SKM-1 (cell line): ENCODE results near the gene ZFR2.
"Not testable (repeated sequence)": the region's sequence is repeated elsewhere in the genome, so short reads cannot be mapped to it uniquely, and the experiment has no call there.

Experiments used
- DNase-seq: peaks from one replicate; lab custom pipeline; 2025; ENCODE audit not compliant: unreplicated experiment; lab: John Stamatoyannopoulos, UW

The ZFR2 gene

DNA sequence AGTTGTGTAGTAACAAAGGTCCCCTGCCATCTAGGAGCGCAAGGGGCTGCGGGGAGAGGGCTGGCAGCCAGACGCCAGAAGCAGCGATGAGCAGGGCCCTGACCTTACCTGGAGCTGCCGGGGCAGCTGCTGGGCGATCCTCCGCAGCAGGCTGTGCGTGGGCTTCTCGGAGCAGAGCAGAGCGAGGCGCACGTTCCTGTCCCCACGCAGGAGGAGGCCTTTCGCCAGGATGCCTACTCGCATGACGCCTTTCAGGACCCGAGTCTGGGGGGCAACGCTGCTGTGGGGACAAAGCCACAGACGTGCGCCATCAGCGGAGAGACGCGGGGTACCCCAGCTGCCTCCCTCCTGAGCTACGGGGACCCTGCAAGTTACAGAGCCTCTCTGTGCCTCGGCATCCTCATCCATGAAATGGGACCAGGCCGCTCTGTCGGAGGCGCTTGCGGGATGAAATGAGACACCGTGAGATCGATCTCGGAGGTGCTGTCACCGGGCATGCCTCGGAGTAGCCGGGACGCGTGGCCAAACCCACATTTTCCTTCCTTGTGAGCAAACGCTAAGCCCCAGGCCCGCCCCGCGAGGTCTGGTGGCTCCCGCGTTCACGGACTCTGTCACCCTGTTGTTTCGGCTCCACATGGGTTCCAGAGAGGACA is 52.1 kb downstream of the ZFR2 start:
- DNase-seq = no peak

DNA sequence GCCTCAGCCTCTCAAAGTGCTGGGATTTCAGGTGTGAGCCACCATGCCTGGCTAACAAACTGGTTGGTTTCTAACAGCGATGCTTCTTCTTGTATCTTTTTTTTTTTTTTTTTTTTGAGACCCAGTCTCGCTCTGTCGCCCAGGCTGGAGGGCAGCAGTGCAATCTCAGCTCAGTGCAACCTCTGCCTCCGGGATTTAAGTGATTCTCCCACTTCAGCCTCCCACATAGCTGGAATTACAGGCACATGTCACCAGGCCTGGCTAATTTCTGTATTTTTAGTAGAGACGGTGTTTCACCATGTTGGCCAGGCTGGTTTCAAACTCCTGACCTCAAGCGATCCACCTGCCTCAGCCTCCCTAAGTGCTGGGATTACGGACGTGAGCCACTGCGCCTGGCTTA is 52.7 kb downstream of the ZFR2 start:
- DNase-seq = not testable (repeated sequence)

DNA sequence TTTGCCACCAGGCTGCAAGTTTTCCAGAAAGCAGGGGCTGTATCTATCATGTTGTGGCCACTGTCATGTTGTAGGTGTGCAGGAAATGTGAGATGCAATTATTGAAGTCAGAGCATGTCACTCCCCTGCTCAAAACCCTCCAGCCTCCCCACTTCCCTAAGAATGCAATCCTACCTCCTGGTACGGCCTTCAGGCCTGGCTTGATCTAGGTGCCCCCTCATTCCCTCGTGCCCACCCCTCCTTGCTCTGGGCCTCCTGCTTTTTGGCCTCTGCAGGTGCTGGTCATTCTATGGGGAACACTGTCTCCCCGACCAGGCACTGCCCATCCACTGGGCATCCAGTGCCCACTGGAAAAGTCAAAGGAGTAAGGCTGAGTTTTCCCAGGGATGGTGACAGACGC is 54.2 kb downstream of the ZFR2 start:
- no peak for DNase-seq

DNA sequence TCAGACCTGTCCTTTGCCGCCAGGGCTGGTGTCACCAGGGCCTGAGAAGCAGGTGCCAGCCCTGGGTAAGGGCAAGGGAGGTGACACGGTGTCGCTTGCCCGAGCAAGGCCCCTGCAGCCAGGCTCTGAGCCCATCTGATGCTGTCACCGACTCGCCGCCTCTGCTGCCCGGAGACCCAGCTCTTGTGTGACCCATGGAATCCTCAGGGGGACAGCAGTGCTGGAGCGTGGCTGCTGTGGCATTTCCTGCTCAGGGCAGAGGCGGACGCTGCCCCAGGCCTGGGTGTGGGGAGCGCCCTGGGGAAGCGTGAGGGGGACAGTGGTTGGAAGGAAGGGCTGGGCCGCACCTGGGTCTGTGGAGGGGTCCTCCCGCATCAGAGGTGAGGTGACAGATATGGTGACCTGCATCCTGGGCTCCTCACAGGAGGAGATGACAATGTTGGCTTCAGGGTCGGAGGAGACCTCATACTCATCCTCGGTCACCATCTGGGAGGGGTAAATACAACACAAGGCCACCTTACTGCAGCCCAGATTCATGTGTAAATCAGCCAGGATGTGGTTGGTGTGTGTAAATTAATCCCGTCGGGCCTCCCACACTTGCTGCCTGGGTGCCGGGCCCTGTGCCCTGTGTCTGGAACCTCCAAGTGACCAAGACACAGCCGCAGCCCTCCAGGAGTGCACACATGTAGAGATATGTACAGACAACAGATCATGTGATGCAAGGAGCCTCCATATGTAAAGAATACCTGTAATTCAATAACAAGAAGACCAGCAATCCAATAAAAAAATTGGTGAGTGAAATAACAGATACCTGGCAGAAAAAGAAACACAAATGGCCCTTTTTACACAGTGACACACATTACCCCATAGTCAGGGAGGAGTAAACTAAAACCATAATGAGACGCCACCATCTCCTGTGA is 55.1 kb downstream of the ZFR2 start:
- no peak for DNase-seq

DNA sequence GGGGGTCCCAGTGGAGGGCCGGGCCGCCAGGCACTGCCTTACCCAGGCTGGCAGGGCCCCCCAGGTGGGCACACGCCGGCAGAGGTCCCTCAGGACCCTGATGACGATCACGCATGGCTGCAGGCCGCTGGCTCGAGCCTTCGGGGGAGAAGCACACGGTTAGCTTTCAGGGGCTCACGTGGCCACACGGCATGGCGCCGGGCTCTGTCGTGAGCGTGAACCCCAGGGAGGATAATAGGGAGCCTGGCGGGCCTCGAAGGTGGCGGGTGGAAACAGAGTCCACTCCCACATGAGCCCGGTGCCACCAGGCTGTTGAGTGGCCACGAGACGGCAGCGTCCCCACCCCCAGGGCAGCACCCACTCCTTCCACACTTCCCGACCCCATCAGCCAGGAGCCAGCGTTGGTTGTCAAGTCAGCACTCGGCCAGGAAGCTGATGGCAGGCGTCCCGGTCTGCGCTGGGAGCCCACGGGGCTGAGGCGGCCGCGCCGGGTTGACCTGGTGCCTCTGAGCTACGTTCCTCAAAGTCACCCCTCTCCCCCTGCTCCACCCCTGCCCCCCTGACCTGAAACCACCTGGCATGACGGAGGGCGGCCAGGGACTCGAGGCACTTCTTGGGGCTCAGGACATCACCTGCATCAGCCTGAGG is 58.0 kb downstream of the ZFR2 start:
- no peak for DNase-seq

DNA sequence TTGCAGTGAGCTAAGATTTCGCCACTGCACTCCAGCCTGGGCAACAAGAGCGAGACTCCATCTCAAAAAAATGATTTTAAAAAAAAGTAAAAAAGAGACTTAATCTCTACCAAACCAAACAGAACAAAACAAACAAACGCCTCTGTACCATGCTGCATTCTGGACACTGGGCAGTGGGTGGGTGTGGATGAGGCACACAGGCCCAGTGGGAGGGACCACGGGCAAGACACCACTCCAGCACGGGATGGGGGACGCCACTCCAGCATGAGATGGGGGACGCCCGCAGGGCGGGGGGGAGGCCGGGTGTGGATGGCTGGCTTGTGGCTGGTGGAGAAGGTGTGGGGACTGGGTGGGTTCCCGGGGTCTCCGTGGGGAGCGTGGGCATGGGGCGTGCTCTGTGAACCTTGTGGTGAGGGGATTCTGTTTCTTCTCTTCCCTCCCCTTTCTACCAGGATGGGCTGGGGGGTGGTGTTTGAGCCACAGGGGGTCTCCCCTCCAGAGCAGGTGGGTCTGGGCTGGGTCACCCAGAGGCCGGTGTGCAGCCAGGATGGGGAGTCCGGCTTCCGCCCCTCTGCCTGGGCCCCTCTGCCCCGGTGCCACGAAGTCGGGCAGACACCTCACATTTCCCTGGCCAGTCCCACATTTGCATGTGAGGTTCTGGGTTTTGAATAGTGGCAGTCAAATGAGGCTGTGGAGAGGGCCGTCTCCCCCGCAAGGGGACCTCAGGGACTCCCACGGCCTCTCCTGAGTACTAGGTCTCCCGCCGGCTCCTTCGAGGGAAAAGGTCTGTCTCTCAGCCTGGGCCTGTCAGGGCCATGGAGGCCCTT is 58.7 kb downstream of the ZFR2 start:
- no peak for DNase-seq

DNA sequence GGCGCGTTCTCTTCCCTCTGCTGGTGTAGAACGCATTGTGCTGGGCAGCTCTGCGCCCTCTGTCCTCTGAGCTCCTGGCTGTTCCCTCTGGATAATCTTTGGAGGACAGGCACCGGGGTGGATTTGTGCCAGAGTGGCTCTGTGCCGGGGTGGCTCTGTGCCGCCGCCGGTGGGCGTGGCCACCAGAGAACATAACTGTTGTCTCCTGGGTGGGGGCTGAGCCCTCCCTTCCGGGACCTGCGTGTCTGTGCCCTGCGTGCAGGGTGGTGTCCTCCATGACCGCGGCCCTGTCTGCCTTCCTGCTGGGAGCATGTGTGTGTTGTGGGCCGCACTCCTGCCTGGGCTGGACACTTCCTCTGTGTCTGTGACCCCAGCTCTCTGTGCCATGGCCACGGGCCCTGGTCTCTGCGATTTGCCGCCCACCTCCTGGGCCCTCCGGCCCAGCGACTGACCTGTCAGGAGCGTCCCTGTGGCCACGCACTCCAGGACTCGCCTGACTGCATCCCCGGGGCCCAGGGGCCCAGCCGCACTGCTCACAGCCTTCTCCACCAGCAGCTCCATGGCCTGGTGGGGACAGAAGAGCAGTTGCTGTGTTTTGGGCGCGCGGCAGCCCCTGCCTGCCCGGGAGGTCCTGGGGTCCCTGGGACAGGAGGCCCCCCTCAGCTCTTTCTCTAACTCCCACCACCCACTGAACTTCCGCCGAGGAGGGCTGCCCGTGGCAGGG is 60.3 kb downstream of the ZFR2 start:
- DNase-seq = no peak

DNA sequence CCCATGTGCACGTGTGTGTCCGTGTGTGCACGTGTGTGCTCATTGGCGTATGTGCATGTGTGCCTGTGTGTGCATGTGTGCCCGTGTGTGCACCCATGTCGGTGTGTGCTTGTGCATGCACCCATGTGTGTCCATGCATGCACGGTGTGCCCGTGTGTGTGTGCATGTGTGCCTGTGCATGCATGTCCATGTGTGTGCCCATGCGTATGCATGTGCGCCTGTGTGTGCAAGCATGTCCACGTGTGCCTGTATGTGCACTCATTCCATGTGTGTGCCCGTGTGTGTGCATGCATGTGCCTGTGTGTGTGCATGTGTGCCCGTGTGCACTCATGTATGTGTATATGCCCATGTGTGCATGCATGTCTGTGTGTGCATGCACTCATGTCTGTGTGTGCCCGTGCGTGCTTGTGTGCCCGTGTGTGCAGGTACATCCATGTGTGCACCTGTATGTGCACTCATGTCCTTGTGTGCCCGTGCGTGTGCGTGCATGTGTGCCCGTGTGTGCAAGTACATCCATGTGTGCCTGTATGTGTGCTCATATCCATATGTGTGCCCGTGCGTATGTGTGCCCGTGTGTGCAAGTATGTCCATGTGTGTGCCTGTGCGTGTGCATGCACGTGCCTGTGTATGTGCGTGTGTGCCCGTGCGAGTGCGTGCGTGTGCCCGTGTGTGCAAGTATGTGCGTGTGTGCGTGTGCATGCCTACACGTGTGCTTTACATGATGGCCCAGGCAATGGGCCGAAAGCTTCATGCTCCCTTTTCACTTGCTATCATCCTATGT is 61.1 kb downstream of the ZFR2 start:
- no peak for DNase-seq

DNA sequence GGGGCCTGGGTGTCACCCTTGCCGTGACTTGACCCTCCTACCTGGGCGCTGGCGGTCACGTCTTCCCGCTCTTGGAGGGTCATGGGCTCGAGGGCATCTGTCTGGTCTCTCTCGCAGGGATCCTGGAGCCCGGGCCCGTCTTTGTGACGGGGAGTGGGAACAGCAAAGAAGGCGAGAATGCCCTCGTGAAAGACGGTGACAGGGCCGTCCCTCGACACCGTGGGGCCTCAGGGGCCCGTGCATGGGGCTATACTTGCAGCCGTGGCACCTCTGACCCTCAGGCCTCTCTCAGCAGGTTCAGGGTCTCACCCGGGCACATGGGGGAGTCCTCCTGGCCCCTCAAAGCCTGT is 61.7 kb downstream of the ZFR2 start:
- no peak for DNase-seq

DNA sequence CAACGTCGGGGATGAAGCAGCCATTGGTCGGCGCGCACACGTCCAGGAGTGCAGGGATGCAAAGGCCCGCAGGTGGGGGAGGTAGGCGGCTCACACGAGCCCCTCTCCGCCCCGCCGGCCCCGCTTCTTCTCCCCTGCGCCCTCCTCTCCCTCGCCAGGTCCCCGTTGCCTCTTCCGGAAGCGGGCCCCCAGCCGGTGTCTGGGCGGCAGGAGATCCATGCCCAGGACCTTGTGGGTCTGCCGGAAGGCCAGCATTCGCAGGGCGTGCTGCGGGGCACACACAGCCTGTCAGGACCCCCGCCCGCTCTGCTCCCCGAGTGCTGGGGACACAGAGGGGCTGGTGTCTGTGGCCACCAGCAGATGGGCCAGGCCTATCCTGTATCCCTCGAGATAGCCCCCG is 63.0 kb downstream of the ZFR2 start:
- DNase-seq = no peak

DNA sequence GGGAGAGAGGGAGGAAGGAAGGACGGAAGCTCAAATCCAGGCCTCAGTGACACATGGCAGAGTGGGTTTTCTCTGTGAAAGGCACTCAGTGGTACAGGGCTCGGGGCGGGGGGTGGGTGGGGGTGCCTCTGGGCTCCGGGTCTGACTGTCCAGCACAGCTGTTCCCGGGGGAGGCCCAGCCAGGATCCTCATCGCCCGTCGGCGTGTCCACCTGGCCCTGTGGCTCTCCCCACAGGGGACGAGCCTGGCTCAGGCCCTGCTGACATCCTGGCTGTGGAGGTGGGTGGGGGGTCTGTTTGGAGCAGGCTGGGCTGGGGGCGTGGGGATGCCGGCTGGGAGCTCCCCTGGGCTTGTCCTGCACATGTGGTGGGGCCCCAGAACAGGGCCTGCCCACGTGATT is 64.4 kb downstream of the ZFR2 start:
- DNase-seq = no peak

DNA sequence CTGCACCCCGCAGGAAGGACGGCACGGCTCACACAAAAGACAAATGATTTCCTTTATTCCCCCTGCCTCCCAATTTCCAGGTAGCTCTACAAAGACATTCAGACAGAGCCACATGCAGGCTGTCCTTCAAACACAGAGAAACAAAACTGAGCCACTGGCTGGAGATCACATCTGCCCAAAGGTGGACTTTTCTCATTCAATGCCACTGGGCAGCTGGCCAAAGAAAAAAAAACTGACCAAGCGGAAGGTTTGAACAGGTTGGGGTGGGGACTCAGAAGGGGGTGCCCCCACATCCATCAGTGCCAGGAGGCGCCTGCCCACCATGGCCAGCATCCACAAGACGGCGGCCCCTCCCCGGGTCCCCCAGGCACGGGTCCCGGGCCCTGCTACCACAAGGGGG is 64.9 kb downstream of the ZFR2 start:
- no peak for DNase-seq

DNA sequence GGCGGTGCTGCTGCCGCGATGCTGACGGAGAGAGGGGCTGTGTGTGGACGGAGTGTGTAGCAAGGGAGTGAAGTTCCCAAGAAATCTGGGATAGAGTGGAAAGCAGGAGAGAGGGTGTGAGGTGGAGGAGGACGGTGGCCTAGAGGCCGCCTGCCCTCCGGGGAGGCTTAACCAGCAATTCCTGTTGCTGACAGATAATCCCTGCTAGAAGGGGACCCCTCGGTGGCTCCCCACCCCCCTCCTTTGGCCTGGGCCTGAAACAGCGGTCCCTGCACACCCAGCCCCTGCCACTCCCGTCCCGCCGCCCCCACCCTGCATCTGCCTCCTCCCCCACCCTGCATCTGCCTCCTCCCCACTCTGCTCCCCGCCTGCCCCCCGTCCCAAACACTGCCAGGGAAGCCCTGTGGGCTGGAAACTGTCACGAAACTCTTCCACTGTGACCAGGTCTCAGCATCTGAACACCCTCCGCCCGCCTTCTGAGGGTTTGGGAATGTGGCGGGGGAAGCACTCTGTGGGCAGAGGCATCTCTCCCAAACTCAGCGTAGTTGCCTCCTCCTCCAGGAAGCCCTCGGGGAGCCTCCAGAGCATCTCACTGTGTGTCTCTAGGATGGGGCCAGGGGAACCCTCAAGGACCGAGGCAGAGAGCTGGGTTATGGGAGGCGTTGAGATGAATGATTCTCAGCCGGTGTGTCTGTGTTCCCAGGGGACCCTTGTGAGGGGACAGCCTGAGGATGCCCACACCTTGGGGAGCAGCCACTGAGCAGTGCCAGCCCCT is 65.5 kb downstream of the ZFR2 start:
- no peak for DNase-seq

DNA sequence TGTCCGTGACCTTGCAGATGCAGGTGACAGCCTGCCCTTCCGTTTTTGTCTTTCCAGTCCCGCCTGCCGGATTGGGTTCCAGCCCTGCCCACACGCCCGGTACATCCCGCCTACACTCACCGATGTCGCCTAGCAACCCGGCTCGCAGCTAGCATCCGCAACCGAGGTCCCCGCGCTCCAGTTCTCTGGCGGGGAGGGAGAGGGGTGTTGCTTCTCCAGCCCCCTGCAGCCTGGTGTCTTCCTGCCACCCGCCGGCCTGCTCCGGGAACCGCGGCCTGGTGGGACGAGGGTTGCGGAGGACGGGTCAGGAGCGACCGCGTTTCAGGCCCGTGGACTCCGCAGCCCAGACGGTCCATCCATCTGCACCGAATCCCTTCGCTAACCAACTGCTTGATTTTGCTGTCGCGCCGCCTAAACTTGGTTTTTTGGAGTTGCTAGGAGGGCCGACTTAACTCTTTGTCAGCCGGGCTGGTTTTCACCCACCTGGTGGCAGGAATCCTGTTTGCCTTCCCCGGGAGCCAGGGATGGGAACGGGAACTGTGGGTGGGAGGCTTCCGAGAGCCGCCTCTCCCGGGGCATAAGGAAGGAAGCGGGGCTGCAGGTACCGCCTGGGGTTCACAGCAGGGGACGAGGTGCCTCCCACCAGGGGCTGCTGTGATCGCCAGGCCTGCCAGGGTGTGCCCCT is 67.3 kb downstream of the ZFR2 start:
- DNase-seq = no peak

DNA sequence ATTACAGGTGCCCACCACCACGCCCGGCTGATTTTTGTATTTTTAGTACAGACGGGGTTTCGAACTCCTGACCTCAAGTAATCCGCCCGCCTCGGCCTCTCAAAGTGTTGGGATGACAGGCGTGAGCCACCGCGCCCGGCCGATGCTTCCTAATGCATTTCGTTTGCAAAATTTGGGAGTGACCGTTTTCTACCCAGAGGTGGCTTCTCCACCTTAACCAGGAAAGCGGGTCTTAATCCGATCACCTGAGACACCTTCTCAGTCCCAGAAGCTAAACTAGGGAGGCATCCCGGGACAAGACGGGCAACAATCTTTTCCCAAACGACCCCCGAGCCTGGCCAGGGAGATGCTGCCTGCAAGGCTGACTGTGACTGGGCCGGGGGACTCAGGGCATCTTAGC is 67.8 kb downstream of the ZFR2 start:
- DNase-seq = no peak

DNA sequence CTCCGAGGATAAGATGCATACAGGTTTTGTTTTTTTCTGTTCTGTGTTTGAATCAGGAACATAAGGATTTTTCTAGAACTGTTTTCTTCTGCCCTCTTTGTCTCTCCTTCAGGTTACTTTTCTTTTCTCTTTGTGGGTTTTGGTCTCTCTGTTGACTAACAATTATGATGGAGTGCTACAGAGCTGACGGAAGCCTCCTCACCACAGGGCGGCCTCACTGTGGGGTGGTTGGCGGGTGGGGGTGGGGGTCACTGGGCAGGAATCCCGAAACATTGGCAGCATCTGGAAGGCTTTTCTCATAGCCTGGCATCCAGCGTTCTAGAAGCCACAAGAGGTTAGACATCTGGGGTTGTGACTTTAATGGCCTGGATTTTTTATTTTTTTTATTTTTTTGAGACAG is 70.7 kb downstream of the ZFR2 start:
- no peak for DNase-seq

DNA sequence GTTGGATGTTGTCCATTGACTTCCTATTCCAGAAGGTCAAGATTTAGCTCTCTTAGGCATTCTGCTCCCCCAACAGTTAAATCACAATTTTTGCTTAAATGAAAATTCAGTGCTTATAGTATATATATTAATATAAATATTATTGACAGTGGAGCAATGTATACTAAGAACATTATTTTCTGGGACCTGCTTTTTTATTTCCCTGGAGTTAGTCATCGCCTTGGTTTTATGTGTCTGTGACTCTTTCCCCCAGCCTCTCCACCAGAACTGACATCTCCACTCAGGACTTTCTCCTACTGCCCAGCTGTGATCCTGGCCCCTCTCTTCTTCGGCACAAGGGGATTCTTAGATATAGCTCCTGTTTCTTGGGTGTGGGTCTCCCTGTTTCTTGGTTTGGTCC is 72.5 kb downstream of the ZFR2 start:
- DNase-seq = no peak

DNA sequence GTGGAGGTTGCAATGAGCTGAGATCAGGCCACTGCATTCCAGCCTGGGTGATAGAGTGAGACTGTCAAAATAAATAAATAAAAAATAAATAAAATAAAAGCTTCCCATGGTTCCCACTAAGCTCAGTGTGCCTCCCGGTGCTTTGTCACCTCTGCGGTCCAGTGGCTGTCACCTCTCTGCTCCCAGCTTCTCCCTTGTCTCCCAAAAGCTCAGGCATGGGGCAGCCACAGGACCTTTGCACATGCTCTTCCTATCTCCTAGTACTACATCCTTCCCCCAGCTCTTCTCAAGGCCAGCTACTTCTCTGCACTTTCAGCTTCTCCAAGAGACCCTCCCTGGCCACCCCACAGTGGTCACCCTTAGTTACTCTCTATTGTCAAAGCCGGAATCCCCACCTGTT is 75.0 kb downstream of the ZFR2 start:
- DNase-seq = no peak

DNA sequence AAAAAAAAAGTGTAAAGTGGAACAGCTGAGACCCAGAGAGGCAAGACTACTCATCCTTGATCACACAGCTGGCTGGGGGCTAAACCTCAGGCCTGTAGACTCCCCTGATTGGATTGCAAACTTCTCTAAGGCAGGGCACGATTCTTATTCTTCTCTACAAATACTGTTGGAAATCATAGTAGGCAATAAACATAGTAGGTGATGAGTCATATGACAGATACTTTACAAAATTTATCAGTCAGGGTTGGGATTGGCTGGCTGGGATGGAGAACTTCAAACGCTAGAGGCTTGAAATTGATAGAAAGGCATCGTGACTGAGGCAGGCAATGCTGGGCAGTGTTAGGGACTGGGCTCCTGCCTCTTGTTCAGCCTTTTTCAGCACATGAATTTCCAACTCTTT is 76.7 kb downstream of the ZFR2 start:
- no peak for DNase-seq
